Renal cortex interstitium (tissue), 11 donors: ENCODE data around the gene EGFR. TPM values are rescaled to one million over a fixed set of nuclear protein-coding genes. Genes with fewer than 3 reads are reported as not detected.
A peak's percentile ranks its signal among the peaks of the same experiment; 100 is the strongest.

ENCODE experiments used
- DNase-seq, 11 donors: peaks; one replicate each; pipeline ENCODE4 v3.0.0-alpha.2; 2013; ENCODE audit warnings: low read depth in 9 of 11, low spot score in 4 of 11; ENCODE audit errors: extremely low read depth in 1 of 11
- polyA plus RNA-seq, 3 donors: library from polyadenylated mRNA; unstranded; fragments of 120-200 nt; gene quantifications; one replicate each; pipeline ENCODE4 v1.2.1, GENCODE V29; 2013; ENCODE audit not compliant: insufficient read length in 3 of 3

The EGFR gene
- polyA plus RNA-seq, 3 donors = 29.9 to 33.1 (median 30.3) TPM

DNA sequence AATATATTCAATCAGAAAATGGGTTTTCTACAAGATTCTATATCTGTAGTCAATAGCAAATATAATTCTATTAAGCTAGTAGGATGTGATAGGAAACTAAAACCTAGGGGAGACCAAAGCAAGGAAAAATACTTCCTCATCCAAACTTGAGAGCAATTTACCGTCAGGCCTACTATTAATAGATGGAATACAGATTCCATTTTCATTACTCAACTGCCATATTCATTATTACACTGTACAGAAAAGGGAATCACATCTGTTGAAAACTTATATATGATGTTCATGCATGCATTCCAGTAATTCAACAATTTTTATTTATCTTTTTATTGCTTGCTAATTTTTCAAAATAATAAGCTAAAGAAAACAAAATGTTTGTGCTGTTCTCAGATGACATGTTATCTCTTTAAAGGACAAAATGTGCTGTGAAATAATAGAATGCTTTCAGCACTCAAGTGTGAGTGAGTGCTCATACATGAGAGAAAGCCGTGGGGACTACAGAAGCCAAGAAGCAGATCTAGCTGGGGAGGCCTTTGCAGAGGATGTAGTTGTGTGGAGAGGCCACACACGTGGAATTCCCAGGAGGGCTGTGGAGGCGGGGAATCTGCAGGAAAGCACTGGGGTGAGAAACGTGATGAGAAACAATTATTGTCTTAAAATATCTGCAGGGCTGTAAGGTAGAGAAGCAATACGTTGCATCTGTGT, 110.0 kb downstream of the EGFR start:
- peak in 1 of 11 donors; percentile 33 for DNase-seq

DNA sequence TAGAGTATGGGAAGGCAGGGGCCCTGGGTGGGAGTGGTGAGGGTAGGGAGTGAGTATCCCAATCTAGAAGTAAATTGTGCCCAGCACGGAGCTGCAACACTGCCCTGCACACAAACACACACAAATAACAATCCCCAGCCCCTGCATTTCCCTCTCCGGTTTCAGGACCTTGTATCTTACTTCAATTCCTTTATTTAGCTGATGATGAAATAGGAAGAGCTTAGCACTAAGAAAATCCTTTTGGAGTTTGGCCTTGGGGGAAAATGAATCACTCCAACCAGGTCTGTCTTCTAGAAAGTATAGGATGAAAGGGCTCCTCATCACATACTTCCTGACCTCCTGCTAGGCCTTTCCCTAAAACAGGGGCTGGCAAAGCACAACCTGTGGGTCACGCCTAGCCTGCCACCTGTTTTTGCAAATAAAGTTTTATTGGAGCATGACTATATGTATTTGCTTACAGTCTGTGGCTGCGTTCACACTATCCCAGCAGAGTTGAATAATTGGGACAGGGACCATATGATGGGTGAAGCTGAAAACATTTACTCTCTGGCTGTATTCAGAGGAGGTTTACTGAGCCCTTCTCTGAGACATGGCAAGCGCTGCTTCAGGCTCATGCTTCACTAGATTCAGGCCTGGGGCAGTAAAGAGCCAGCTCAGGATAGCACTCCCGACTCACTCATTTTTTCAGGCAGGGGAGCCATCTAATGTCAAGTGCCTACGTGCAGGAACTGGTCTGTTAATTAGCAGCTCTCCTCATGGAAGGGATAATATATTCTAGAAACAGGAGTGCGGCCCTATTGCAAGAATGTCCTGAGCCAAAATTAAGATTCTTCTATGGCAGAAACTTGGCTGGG, 111.0 kb downstream of the EGFR start:
- peak in 1 of 11 donors; percentile 53 for DNase-seq

DNA sequence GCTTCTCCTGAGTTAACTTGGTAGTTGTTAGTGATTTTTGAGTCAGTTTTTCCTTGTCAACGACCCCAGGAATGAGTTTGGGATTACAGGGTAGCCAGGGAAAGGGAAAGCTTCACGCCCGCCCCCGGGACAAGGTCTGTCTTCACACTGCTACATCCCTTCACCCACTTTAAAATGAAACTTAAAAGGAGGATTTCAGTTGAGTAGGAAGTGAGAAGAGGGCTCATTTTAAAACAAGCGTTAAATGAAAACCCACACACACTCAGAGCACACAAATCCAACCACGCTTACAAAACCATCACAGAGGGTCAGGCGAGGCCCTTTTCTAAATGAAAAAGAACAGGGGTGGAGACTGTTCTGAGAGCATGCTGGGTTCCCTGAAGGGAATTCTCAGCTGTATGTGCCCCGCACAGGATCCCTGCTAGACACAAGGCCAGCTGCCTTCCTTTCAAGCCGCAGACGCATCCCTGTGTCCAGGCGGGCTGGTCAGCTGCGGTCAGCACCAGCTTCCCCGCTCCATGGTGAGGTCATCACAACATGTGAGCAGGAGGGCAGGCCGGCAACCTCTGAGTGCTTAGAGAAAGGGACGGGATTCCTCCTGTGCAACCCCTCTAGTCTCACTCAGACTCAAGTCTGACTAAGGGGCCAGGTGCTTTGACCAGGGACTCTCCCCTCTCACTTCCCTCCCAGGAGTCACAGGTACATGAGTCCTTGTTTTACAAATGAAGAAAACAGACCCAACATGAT, 111.8 kb downstream of the EGFR start:
- no peak for DNase-seq

DNA sequence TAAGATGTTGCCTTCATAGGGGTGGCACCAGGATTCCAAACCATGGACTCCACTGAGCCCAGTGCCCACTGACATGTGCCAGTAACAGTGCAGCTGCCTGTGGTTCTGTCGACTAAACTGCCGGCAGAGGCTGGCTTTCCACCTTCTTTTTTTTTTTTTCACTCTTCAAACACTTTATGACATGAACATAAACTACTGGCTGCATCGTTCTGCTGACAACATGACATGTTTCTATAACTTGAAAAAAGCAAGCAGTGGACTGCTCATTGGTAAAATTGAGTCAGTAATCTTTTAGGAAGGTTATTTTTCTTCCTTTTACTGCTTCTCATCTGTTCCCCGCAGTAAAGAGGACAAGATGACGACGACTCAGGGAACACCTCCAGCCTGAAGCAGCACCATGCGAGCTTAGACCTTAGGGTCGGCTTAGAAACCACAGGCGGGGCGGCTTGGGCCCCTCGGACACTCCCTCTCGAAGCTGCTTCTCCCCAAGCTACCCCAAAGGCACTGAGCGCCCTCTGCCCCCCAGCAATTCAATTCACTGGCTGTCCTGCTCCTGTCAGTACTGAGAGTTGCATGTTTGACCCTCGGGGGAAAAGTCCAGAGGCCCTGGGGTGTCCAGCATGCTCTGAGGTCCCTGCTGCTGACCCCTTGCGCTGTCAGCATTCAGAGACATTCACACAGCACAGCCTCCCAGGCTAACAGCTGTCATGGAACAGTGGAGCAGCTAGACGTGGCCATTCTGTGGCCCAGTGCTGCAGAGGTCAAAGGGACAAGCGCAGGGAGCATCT, 112.5 kb downstream of the EGFR start:
- DNase-seq = no peak

DNA sequence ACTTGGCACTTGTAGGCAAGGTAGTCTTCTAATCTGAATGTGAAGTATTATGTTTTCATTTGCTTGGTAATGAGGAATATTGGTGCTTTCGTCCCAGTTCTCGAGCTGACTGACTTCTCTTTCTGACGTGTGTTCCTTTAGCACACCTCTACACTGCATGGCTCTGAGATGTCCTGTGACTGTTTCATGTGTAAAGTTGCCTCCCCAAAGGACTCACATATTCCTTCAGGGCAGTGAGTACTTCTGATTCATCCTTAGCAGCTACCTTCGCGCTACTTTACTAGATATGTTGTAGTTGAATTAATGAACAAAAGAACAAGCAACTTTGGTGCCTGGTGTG, 113.7 kb downstream of the EGFR start:
- DNase-seq = no peak

DNA sequence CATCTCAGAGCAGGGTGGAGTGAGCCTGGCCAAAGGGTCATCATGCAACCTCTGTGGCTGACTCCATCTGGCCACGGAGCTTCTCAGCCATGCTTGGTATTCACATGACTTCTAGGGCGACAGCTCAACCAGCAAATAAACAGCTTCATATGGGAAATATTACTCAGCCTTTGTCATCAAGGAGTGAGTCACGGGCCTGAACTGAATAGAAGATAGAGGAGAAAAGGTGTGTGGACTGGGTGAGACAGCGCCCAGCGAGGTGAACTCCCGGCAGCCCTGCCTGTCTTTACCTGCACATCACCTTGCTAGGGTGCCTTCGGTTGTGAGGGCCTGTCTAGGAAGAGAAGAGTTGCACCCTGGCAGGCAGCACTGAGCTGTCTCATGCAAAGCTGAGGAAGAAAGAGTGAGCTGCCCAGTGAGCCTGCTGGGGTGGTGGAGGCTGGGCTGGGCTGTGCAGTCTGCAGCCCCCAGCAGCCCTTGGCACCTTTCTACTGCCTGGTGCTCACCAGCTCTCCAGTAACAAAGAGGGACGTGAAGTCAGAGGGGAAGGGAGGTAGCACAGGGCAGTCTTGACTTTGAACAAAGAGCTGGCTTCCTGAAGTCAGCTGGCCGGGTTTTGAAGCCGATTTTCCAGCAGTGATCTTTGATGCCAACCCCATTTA, 114.2 kb downstream of the EGFR start:
- no peak for DNase-seq

DNA sequence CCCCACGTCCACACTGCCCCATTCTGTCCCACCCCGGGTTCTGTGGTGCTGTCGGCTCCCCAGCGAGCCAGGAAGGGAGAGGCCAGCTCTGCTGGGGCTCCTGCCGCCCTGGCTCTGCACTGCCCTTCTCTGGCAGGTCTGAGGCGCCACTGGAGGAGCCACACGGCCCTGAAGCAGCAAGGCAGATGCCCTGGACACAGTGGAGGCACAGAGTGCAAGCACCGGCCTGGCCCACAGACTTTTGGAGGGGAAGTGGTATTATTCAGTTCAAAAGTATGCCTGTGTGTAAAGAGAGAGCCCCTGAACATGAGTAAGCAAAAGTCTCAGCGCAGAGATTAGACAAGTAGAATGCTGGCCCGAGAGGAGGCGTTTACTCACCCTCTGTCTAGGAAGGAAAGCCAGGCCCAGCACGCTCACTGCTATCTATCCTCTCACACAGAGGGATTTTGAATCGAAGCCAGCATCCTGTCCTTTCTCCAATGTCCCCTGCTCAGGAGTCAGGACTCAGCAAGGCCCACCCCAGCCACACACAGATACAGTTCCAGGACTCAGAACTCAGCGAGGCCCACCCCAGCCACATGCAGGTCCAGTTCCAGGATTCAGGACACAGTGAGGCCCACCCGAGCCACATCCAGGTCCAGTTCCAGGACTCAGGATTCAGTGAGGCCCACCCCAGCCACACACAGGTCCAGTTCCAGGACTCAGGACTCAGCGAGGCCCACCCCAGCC, 115.0 kb downstream of the EGFR start:
- DNase-seq = no peak

DNA sequence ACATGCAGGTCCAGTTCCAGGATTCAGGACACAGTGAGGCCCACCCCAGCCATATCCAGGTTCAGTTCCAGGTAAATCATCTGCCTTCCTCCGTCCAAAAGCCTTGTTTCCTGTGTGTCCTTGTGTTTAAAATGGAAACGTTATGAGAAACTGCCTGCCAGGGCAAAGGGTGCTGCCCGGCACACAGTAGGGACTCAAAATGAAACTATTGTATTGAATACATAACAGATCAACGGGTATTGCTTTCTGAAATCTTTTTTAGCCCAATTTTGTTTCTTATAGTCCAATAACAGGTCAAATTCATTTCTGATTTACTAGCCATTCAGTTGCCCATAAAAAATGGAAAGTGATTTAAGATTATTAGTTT, 115.5 kb downstream of the EGFR start:
- no peak for DNase-seq

DNA sequence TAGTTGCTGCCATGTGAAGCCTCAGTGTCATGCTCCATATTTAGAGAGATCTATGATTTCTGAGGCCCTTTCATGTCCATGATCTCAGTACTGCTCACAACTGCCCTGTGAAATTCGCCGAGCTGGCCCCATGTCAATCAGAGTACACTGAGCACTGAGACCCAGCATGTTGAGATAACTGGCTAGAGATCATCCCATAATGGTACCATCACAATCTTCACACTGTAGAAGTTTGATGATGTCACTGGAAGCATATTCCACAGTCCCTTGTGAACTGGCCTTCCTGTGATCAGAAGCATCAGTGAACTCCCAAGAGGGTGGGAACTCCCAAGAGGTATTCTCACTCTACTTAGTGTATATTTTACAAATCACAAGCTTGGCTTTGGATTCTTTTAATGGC, 116.0 kb downstream of the EGFR start:
- no peak for DNase-seq

DNA sequence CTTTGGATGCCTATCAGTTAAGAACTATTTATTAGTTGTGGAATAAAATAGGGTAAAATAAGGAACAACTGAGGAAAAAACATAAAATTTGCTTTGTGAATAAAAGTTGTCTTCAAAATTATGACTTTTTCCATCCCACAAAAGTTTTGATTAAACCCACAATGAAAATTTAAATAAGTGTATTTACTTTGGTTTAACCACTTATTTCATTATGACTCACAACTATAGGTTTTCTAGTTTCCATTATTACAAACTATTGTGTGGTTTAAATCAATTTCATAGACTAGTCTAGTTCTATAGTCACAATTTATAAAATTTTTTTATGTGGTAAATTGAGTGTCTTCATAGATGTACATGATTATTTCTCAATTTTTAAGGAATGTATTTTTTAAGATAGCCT, 116.6 kb downstream of the EGFR start:
- no peak for DNase-seq

DNA sequence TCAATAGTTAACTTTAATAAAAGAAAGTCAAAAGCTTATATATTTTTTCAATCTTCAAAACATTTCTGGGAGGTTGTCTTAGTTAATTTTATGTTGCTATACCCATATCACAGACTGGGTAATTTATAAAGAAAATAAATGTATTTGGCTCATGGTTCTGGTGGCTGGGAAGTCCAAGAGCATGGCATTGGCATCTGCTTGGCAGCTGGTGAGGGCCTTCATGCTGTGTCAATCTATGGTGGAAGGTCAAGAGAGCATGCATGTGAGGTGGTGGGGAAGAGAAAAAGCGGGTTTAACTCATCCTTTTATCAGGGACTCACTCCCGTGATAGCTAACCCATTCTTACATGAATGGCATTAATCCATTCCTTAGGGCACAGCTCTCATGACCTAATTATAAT, 119.8 kb downstream of the EGFR start:
- no peak for DNase-seq

DNA sequence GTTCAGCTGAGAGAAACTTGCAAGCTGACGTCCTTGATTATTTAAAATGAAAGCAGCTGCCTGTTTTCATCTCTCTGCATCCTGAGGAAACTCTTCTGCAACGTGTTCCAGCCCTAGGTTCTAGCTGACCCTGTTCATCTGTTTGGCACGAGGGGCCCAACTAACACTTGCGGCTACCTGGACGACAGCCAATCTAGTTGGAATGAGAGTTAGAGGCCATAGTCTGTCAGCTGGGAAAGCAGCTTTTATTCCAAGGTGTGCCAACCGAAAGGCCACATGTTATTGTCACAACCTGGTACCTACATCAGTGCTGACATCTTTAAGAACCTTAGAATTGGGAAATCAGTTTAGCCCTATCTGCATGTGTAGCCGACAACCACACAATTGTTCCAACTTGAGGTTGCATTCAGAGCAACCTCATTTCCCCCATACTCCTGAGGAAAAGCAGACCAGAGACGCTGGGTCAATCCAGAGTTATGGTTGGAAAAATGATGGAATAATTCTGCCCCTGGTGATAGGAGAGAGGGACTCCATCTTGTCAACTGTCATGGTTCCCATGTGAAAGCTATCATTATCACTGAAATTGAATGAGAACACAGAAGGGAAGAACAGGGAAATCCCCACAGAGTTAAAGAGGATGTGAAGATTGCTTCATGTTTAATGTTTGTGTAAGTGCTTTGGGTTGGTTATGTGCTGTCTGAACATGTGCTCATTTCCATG, 121.6 kb downstream of the EGFR start:
- DNase-seq = no peak

DNA sequence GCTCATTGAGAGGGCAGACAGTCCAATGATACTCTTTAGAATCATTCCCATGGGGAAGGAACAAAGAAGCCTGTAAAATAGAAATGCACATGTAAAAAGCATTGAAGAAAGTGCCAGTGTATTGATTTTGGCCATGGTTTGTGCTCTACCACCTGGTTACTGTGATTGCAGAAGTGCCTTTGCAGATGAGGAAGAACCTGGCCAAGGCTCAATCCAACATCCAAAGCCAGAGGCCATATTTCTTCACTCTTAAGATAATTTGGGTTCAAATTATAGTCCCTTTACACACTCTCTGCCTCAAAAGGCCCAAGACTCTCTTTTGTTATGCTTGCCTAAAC, 122.1 kb downstream of the EGFR start:
- no peak for DNase-seq

DNA sequence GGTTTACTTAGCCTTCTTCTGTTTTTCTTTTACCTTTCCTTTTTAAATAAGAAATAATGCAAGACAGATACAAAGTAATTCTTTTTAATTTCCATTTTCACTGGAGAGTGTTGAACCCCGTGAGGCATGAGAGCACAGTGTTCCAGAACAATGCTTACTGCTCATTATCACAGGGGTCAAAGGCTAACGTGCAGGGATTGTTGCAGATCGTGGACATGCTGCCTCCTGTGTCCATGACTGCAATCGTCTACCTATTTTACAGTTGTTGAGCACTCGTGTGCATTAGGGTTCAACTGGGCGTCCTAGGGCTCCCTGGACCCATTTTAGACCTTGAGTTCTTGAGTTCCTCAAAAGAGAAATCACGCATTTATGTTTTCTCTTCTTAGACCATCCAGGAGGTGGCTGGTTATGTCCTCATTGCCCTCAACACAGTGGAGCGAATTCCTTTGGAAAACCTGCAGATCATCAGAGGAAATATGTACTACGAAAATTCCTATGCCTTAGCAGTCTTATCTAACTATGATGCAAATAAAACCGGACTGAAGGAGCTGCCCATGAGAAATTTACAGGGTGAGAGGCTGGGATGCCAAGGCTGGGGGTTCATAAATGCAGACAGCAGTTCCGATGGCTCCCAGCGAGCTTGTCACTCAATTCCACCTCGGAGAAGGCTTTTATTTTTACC, 124.2 kb downstream of the EGFR start:
- no peak for DNase-seq

DNA sequence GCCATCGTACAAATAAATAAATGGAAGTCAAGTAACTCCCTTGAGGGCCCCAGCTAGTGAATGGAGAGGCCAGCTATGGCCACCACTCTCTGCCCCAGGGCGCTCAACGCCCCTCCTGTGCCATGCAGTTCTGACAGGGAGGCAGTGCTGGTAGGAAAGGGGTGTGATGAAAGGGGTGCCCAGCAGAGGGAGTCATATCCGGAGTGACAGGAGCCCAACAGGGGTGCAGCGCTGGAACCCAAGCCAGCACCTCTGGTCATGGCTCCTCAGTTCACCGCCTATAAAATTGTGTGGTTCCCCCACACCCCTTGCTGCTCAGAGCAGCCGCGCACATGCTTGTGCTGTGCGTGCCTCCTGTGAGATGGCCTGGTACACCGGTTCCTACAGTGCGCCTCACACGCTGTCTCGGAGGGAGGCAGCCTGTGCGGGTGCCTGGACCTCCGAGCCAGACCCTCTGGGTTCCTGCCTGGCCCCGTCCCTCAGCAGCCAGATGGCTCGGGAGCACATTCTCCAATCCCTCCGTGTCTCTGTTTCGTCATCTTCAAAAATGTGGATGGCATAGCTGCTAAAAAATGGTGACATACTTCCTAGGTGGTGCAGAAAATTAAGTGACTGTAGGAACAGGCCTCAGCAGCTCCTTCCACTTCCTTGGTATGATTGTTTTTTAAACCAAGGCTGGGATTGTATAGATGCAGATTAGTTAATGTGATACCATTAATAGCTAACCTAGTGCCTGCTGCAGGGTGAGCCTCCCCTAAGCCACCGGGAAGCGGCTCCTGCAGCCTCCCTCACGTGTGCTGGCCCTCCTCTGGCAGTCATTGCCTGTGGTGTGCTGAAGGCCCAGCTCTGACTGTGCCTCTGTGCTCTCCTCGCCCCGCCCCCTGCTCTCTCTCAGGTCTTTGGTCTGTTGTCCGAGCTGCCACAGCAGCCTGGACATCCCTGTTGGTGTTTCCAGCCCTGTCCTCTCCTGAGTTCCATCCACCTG, 125.8 kb downstream of the EGFR start:
- peak in 1 of 11 donors; percentile 67 for DNase-seq

DNA sequence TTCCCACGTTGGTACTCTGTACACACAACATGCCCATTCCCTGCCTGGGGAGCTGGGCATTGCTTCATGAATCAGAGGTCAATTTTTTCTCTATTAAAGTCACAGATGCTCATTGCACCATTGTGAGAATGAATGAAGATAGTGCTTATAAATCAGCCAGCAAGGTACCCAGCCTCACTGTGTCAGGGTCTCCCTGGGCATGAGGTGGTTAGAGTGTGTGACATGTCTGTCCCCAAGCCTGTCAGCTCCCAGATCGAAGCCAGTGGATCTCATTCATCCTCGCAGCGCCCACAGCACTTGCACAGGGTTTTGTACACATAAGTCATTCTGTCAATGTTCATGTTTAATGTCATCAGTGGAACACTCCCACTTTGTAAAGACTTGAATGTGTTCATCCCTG, 126.8 kb downstream of the EGFR start:
- no peak for DNase-seq
